NCI-H1417 treated with DMSO at 0.1 percent for 48 hours (cell line): ENCODE measurements around the gene DNAJC30.

Experiments
- DNase-seq: peaks from one replicate; lab custom pipeline; 2025; lab: John Stamatoyannopoulos, UW

The DNAJC30 gene

DNA sequence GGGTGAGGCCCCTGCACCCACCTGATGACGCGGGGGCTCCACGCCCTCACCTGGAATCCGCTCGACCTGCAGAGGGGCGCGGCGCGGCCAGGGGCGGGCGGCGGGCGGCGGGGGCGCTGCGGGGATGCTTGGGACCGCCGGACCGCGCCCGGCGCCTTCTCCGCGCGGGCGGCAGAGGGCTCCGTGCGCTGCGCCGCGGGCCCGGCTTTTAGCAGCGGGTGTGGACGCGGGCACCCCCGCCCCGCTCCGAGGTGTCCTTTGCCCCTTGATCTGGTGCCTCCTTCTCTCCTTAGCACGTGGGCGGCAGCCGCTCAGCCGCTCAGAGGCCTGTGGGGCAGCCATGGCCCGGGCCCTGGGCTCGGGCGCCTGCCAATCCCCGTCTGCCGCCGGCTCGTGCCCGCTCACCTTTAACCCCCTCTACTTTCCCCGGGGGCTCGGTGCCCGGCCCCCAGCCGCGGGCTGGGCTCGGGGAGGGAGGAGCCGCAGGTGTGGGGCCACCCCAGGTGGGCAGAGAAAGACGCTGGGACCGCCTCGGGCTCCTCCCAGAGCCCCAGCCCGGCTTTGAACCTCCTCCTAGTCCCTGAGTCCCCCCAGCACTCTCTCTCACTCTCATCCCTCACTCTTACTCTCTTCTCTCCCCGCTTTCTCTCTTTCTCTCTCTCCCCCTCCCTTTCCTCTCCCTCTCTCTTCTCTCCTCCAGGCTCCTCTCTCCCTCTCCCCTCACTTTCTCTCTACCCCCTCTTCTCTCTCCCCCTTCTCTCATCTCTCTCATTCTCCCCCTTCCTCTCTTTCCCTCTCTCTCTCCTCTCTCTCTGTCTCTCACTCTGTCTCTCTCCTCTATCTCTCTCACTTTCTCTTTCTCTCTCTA is 35.3 kb downstream of the DNAJC30 start:
- no peak for DNase-seq

GRCh38 chr7:73646785-73647724 is 36.2 kb downstream of the DNAJC30 start:
- no peak for DNase-seq

GRCh38 chr7:73645643-73646174 is 37.5 kb downstream of the DNAJC30 start:
- DNase-seq = no peak

DNA sequence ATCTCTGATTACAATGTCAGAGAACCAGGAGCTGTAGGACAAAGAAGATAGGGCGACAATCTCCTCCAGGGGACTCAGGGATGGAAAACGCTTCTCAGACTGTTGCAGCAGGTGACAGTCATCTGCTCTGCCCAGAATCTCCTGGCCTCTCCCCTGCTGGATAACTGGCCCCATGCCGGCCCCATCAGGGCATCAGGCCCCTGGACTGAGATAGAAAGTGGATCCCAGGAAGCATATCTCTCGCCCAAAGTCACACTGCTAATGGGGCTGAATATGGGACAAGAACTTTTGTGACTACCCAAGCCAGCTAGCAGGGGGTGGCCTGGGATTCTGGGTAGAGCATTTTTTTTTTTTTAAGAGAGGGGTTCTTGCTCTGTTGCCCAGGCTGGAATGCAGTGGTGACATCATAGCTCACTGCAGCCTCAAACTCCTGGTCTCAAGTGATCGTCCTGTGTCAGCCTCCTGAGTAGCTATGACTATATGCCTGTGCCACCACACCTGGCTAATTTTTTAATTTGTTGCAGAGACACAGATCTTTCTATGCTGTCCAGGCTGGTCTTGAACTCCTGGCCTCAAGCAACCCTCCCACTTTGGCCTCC is 38.5 kb downstream of the DNAJC30 start:
- DNase-seq = no peak

GRCh38 chr7:73642834-73643233 is 40.4 kb downstream of the DNAJC30 start:
- DNase-seq = no peak

DNA sequence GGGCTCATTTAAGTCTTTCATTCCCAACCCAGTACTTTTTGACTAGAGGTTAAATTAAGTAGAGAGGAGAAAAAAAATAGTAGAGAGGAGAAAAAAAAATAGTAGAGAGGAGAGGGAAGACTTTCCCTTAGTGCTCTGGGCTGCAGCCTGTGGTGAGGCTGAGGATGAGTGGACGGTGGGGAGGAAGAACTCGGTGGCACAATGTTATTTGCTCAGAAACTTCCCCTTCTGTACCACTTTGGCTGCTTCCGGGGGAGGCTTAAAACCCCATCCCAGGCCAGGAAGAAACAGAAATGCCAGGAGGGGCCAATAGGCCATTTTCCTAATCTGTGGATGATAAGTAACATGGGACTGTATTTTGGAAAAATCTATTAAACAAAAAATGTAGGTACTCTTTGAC is 44.3 kb downstream of the DNAJC30 start:
- no peak for DNase-seq

DNA sequence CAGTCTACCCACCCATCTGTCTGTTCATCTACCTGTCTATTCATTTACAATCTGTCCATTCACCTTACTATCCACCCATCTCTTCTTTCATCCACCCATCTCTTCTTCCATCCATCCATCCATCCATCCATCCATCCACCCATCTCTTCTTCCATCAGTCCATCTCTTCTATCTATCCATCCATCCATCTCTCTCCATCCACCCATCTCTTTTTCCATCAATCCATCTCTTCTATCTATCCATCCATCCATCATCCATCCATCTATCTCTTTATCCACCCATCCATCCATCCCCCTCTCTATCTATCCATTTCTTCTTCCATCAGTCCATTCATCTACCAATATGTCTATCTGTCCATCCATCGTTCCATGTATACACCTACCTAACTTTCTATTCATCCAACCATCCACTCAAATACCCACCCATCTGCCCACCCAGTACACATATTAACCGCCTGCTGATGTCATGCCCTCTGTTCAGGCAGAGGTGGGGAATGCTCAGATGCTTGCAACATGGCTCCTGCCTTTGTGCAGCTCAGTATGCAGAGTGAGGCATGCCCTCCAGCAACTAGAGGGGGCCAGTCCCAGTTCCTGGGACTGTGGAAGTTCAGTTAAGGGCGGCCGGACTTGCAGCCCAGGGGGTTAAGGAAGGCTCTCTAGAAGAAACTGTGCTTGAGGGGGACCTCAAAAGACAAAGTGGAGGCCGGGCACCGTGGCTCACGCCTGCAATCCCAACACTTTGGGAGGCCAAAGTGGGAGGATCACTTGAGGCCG is 47.6 kb downstream of the DNAJC30 start:
- no peak for DNase-seq

- no peak for DNase-seq
Measured at GRCh38 chr7:73633844-73634243, 49.4 kb downstream of the DNAJC30 start.

GRCh38 chr7:73633323-73633722 is 49.9 kb downstream of the DNAJC30 start:
- DNase-seq = no peak

DNA sequence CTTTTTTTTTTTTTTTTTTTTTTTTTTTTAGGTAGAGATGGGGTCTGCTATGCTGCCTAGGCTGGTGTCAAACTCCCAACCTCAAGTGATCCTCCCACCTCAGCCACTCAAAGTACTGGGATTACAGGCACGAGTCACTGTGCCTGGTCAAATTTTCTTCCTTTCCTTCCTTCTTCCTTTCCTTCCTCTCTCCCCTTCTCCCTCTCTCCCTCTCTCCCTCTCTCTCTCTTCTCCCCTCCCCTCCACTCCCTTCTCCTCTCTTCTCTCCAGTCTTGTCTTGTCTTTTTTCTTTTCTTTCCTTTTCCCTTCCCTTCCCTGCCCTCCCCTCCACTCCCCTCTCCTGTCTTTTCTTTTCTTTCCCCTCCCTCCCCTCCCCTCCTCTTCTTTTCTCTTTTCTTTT is 51.7 kb downstream of the DNAJC30 start:
- DNase-seq = no peak
